Activated naive CD4-positive, alpha-beta T cell treated with anti-CD3 and anti-CD28 coated beads, Interleukin-2, amount 10 ng/mL, durations not matched to agents 7 days and 5 days (primary cell): Measurements from ENCODE around the gene NCKAP5.

Experiments
- CTCF ChIA-PET: fragments of 350-600 bp; sonication (Branson Sonifier 250); formaldehyde crosslinking; loops from one replicate; lab custom pipeline; 2021; ENCODE audit warnings: antibody characterized with exemption; lab: Charles Lee
- DNase-seq: peaks from one replicate; pipeline ENCODE4 v3.0.0-alpha.2; 2020
- H3K27ac Mint-ChIP-seq: one replicate; pipeline ENCODE4 v1.8.0; 2021; ENCODE audit warnings: mild to moderate bottlenecking, moderate library complexity, mixed read lengths
- H3K27me3 Mint-ChIP-seq: one replicate; pipeline ENCODE4 v1.8.0; 2021; ENCODE audit warnings: mild to moderate bottlenecking, mixed read lengths
- H3K36me3 Mint-ChIP-seq: one replicate; pipeline ENCODE4 v1.8.0; 2021; ENCODE audit warnings: mixed read lengths
- H3K4me1 Mint-ChIP-seq: one replicate; pipeline ENCODE4 v1.8.0; 2021; ENCODE audit warnings: mixed read lengths
- H3K4me3 Mint-ChIP-seq: one replicate; pipeline ENCODE4 v1.8.0; 2021; ENCODE audit warnings: mild to moderate bottlenecking, moderate library complexity, mixed read lengths
- H3K9me3 Mint-ChIP-seq: one replicate; pipeline ENCODE4 v1.8.0; 2021; ENCODE audit warnings: mixed read lengths

NCKAP5 gene

DNA sequence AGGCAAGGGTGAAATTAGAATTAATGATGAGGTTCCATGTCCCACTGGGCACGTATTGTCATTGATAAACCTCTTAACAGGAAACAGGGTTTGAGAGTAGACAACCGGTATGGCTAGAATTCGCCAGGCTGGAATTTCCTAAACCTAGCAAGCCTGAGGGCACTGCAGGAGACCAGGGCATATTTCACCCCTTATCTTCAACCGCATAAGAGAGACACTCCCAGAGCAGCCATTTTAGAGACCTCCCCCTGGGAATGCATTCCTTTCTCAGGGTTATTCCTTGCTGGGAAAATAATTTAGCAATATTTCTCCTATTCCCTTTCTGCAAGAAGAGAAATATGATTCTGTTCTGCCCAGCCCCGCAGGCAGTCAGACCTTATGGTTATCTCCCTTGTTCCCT is 563.6 kb downstream of the NCKAP5 start:
- Mint-ChIP-seq H3K9me3 (peaks cover 17% of the 10 kb centered on the region), H3K36me3 (no peaks in the 10 kb centered on the region), H3K27ac (no peak overlapping the region), H3K27me3 (no peaks in the 10 kb centered on the region), H3K4me3 (no peak overlapping the region), H3K4me1 (no peaks in the 10 kb centered on the region)
- CTCF ChIA-PET = no interaction called here
- DNase-seq = no peak

- CTCF ChIA-PET = no interaction called here
- H3K36me3 Mint-ChIP-seq = no peaks in the 10 kb centered on the region
- peaks cover 10% of the 10 kb centered on the region for H3K9me3 Mint-ChIP-seq
- H3K4me1 Mint-ChIP-seq = no peaks in the 10 kb centered on the region
- no peaks in the 10 kb centered on the region for H3K27me3 Mint-ChIP-seq
- DNase-seq = no peak
- H3K27ac Mint-ChIP-seq = no peak overlapping the region
- H3K4me3 Mint-ChIP-seq = no peak overlapping the region
Observed at GRCh38 chr2:132999421-132999820, 568.8 kb downstream of the NCKAP5 start.

GRCh38 chr2:132998221-132998620 is 570.0 kb downstream of the NCKAP5 start:
- Mint-ChIP-seq H3K27ac (no peak overlapping the region), H3K9me3 (no peaks in the 10 kb centered on the region), H3K27me3 (no peaks in the 10 kb centered on the region), H3K4me1 (no peaks in the 10 kb centered on the region), H3K4me3 (no peak overlapping the region), H3K36me3 (no peaks in the 10 kb centered on the region)
- CTCF ChIA-PET = interaction anchor here (0.7 kb wide), 1 partner anchor 352 kb away, joined by 3 read pairs; no protein-coding TSS in a partner anchor
- DNase-seq = no peak

GRCh38 chr2:132991471-132992045 is 576.7 kb downstream of the NCKAP5 start:
- Mint-ChIP-seq H3K4me1 (no peaks in the 10 kb centered on the region), H3K9me3 (no peaks in the 10 kb centered on the region), H3K27ac (no peak overlapping the region), H3K36me3 (no peaks in the 10 kb centered on the region), H3K4me3 (no peak overlapping the region), H3K27me3 (no peaks in the 10 kb centered on the region)
- CTCF ChIA-PET = no interaction called here
- DNase-seq = no peak

- Mint-ChIP-seq H3K27me3 (no peaks in the 10 kb centered on the region), H3K4me1 (no peaks in the 10 kb centered on the region), H3K9me3 (peaks cover 2% of the 10 kb centered on the region), H3K27ac (no peak overlapping the region), H3K4me3 (no peak overlapping the region), H3K36me3 (no peaks in the 10 kb centered on the region)
- CTCF ChIA-PET = no interaction called here
- DNase-seq = no peak
Observed at GRCh38 chr2:132984731-132985130, 583.5 kb downstream of the NCKAP5 start.

DNA sequence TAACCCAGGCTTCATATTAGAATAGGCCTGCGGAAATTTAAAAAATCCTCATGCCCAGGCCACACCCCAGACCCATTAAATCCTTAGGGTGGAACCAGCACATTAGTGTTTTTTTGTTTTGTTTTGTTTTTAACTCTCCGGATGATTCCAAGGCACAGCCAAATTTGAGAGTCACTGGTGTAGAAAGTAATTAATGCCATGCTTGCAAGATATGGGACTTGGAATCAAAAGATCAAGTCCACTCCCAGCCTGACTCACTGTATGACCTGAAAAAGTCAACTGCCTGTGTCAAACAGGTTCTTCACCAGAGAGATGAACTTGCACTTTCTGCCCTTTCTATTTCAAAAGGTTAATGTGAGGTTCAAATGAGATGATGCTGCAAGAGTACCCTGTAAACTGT is 588.0 kb downstream of the NCKAP5 start:
- H3K4me1 Mint-ChIP-seq = no peaks in the 10 kb centered on the region
- H3K27ac Mint-ChIP-seq = no peak overlapping the region
- H3K9me3 Mint-ChIP-seq = peaks cover 2% of the 10 kb centered on the region
- CTCF ChIA-PET = no interaction called here
- no peak for DNase-seq
- no peaks in the 10 kb centered on the region for H3K36me3 Mint-ChIP-seq
- no peaks in the 10 kb centered on the region for H3K27me3 Mint-ChIP-seq
- H3K4me3 Mint-ChIP-seq = no peak overlapping the region

GRCh38 chr2:132979339-132980093 is 588.7 kb downstream of the NCKAP5 start:
- Mint-ChIP-seq H3K27me3 (no peaks in the 10 kb centered on the region), H3K36me3 (no peaks in the 10 kb centered on the region), H3K27ac (no peak overlapping the region), H3K4me3 (no peak overlapping the region), H3K9me3 (peaks cover 2% of the 10 kb centered on the region), H3K4me1 (no peaks in the 10 kb centered on the region)
- no peak for DNase-seq
- CTCF ChIA-PET = no interaction called here

DNA sequence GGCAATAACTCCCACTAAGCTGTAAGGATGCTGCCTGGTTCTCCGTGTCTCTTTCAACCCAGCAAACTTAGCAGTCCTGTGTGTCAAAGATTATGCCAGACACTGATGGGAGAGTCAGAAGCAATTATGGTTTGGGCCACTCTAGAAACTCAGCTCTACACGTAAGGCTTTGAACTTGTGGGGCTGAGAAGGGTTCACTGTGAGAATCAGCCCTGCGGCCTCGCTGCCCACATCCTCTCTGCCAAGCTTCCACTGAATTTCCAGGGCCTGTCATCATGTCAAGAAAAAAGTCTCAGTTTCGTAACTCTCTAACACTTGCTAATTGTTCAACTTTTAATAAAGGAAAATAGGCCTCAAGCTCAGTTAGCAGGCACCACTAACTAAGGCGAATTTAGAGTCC is 589.4 kb downstream of the NCKAP5 start:
- Mint-ChIP-seq H3K27me3 (no peaks in the 10 kb centered on the region), H3K4me3 (no peak overlapping the region), H3K27ac (no peak overlapping the region)

GRCh38 chr2:132977812-132978529 is 590.3 kb downstream of the NCKAP5 start:
- CTCF ChIA-PET = no interaction called here

More for the DNA sequence above, 589.4 kb downstream of the NCKAP5 start:
- no peaks in the 10 kb centered on the region for H3K4me1 Mint-ChIP-seq
- no peak for DNase-seq
- CTCF ChIA-PET = no interaction called here
- H3K9me3 Mint-ChIP-seq = peaks cover 2% of the 10 kb centered on the region
- H3K36me3 Mint-ChIP-seq = no peaks in the 10 kb centered on the region

GRCh38 chr2:132975193-132976105 is 592.8 kb downstream of the NCKAP5 start:
- H3K4me3 Mint-ChIP-seq = no peak overlapping the region
- no peaks in the 10 kb centered on the region for H3K4me1 Mint-ChIP-seq
- no peak for DNase-seq
- CTCF ChIA-PET = no interaction called here
- no peaks in the 10 kb centered on the region for H3K27me3 Mint-ChIP-seq
- no peak overlapping the region for H3K27ac Mint-ChIP-seq
- no peaks in the 10 kb centered on the region for H3K36me3 Mint-ChIP-seq
- H3K9me3 Mint-ChIP-seq = no peaks in the 10 kb centered on the region

More at GRCh38 chr2:132977812-132978529, 590.3 kb downstream of the NCKAP5 start:
- H3K27ac Mint-ChIP-seq = no peak overlapping the region
- H3K9me3 Mint-ChIP-seq = peaks cover 2% of the 10 kb centered on the region
- DNase-seq = no peak
- H3K27me3 Mint-ChIP-seq = no peaks in the 10 kb centered on the region
- H3K4me3 Mint-ChIP-seq = no peak overlapping the region
- H3K4me1 Mint-ChIP-seq = no peaks in the 10 kb centered on the region
- no peaks in the 10 kb centered on the region for H3K36me3 Mint-ChIP-seq

DNA sequence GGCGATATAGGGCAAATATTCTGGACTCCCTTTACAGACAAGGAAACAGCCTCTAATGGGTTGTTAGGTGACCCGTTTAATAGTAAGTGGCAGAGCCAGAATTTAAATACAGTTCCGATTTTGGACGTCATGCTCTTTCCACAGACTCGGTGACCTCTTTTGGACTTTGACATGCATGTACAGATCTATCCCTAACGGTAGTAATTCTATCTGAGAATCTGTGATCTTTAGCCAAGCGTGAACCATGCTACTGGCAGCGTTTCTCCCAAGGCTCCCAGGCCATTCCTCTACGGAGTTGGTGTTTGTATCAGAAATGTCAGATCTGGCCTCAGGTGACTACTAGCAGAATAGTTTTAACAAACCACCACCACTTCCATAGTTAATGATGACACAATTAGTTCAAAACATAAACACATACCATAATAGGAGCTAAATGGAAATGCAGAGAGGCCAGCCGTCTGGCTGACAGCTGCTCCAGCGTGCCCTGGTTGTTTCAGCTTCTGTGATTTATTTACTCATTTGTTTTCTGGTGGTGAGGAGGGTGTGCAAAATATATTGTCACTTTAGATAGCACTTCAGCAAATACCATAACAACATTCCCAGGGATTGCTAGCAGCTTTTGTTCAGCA is 593.7 kb downstream of the NCKAP5 start:
- Mint-ChIP-seq H3K36me3 (no peaks in the 10 kb centered on the region), H3K4me3 (no peak overlapping the region), H3K9me3 (no peaks in the 10 kb centered on the region), H3K27ac (no peak overlapping the region), H3K27me3 (no peaks in the 10 kb centered on the region), H3K4me1 (no peaks in the 10 kb centered on the region)
- CTCF ChIA-PET = no interaction called here
- no peak for DNase-seq

DNA sequence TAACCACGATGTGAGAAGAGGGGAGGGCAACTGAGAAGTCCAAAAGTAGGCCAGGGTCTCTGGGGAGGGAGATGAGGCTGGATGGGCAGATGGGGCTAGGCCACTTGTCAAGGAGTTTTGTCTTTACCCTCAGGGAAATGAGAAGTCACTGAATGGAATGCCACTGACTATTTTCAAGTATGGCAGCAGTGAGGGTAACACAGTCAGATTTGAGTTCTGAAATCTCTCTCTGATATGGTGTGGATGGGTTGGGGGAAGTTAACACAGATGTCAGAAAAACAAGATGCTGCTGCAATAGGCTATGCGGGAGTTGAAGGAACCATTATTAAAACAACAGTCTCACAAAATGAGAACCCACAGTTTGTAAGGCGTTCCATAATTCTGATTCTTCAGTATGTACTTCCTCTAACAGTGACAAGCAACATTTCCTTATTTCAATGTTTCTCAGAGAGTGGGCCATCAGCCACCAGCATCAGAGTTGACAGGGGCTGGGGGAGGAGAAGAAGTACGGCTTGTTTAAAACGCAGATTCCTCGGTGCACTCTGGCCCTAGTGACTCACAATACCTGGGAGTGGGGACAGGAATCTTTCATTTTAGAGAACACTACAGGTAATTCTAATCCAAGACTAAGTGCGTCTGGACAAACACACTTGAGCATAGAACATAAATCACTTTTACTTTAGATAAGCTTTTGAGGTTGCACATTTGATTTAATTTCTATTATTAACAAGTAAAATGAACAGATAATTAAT is 596.8 kb downstream of the NCKAP5 start:
- Mint-ChIP-seq H3K27ac (no peak overlapping the region), H3K27me3 (no peaks in the 10 kb centered on the region), H3K36me3 (no peaks in the 10 kb centered on the region), H3K4me1 (no peaks in the 10 kb centered on the region), H3K9me3 (peaks cover 2% of the 10 kb centered on the region), H3K4me3 (no peak overlapping the region)
- DNase-seq = no peak
- CTCF ChIA-PET = no interaction called here

DNA sequence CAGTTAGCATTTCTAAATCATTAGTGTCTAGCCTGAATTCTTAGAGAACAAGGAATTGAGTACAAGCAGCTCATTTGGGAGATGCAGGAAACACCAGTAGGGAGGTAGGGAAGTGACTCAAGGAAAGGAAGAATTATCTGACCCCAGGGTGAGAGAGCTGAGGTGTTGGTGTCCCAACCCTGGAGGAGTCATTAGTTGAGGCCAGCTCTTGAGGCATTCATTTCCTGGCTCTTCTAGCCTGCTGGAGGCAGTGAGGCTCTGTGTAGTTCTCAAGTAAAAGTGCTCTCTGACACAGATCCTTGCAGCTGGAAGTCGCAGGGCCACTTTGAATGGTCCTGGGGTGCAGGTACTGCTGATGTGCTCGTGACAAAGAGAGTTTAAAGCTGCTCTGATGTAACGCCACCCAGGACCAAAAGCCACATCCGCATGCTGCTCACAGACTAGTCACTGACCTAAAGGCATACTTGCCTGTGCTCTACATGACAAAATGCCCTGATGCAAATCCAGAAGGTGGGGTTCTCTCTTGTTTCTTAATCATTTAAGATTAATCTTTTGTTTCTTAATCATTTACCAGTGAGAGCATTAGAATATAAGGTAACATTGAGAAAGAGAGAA is 598.8 kb downstream of the NCKAP5 start:
- no peak for DNase-seq
- Mint-ChIP-seq H3K9me3 (peaks cover 2% of the 10 kb centered on the region), H3K27ac (no peak overlapping the region), H3K36me3 (no peaks in the 10 kb centered on the region), H3K27me3 (no peaks in the 10 kb centered on the region), H3K4me3 (no peak overlapping the region), H3K4me1 (no peaks in the 10 kb centered on the region)
- CTCF ChIA-PET = no interaction called here
